ENCODE measurements around the gene STK39. TPM values are rescaled to one million over a fixed set of nuclear protein-coding genes. Genes with fewer than 3 reads are reported as not detected.

STK39 gene
- total RNA-seq, 2 experiments from 2014 or later: 33.4 to 34.8 TPM

- peak; percentile 32 for ATAC-seq
- peaks cover 40% of the 10 kb centered on the region for H3K4me1 Mint-ChIP-seq (ENCODE audit: low read depth)
- ChIA-PET CTCF (no interaction called here), POLR2A (no interaction called here)
- H3K9me3 Mint-ChIP-seq (ENCODE audit: insufficient read depth): no peaks in the 10 kb centered on the region
- H3K27ac Mint-ChIP-seq: no peak overlapping the region
- DNase-seq: no peak
- no peak overlapping the region for H3K4me3 Mint-ChIP-seq
- peaks cover 25% of the 10 kb centered on the region for H3K36me3 Mint-ChIP-seq (ENCODE audit: low read depth)
- no peaks in the 10 kb centered on the region for H3K27me3 Mint-ChIP-seq (ENCODE audit: low read depth)
Measured at GRCh38 chr2:168241208-168241607, 6.2 kb downstream of the STK39 start.

- POLR2A ChIA-PET: interaction anchor here (0.7 kb wide), 1 partner anchor 43 kb away, joined by 4 read pairs; no protein-coding TSS in a partner anchor
- no peaks in the 10 kb centered on the region for H3K27me3 Mint-ChIP-seq (ENCODE audit: low read depth)
- ATAC-seq (no peak), DNase-seq (no peak)
- CTCF ChIA-PET: no interaction called here
- H3K4me1 Mint-ChIP-seq (ENCODE audit: low read depth): peaks cover 38% of the 10 kb centered on the region
- H3K9me3 Mint-ChIP-seq (ENCODE audit: insufficient read depth): no peaks in the 10 kb centered on the region
- no peak overlapping the region for H3K27ac Mint-ChIP-seq
- peaks cover 19% of the 10 kb centered on the region for H3K36me3 Mint-ChIP-seq (ENCODE audit: low read depth)
- H3K4me3 Mint-ChIP-seq: no peak overlapping the region
Measured at GRCh38 chr2:168239281-168239680, 8.1 kb downstream of the STK39 start.

GRCh38 chr2:168237741-168238140 is 9.7 kb downstream of the STK39 start:
- CTCF ChIA-PET: no interaction called here
- Mint-ChIP-seq H3K4me3 (no peak overlapping the region), H3K9me3 (ENCODE audit: insufficient read depth) (no peaks in the 10 kb centered on the region), H3K36me3 (ENCODE audit: low read depth) (peaks cover 20% of the 10 kb centered on the region), H3K27ac (no peak overlapping the region), H3K27me3 (ENCODE audit: low read depth) (no peaks in the 10 kb centered on the region), H3K4me1 (ENCODE audit: low read depth) (peaks cover 28% of the 10 kb centered on the region)
- POLR2A ChIA-PET: no interaction called here
- no peak for DNase-seq
- ATAC-seq: no peak

GRCh38 chr2:168234407-168235085 is 12.8 kb downstream of the STK39 start:
- Mint-ChIP-seq H3K4me1 (ENCODE audit: low read depth) (peaks cover 28% of the 10 kb centered on the region), H3K9me3 (ENCODE audit: insufficient read depth) (no peaks in the 10 kb centered on the region), H3K27me3 (ENCODE audit: low read depth) (no peaks in the 10 kb centered on the region), H3K4me3 (no peak overlapping the region), H3K36me3 (ENCODE audit: low read depth) (peaks cover 41% of the 10 kb centered on the region), H3K27ac (peak overlapping the region; percentile 13)
- CTCF ChIA-PET: no interaction called here
- ATAC-seq: peak; percentile 78
- POLR2A ChIA-PET: no interaction called here
- DNase-seq: no peak

- Mint-ChIP-seq H3K4me3 (no peak overlapping the region), H3K27me3 (ENCODE audit: low read depth) (no peaks in the 10 kb centered on the region), H3K27ac (no peak overlapping the region), H3K4me1 (ENCODE audit: low read depth) (peaks cover 23% of the 10 kb centered on the region), H3K9me3 (ENCODE audit: insufficient read depth) (no peaks in the 10 kb centered on the region), H3K36me3 (ENCODE audit: low read depth) (peaks cover 43% of the 10 kb centered on the region)
- ChIA-PET POLR2A (no interaction called here), CTCF (no interaction called here)
- ATAC-seq: peak; percentile 11
- DNase-seq: no peak
Measured at GRCh38 chr2:168233726-168234406, 13.5 kb downstream of the STK39 start.

GRCh38 chr2:168233166-168233565 is 14.2 kb downstream of the STK39 start:
- no peaks in the 10 kb centered on the region for H3K27me3 Mint-ChIP-seq (ENCODE audit: low read depth)
- H3K27ac Mint-ChIP-seq: no peak overlapping the region
- no peak for ATAC-seq
- no peak for DNase-seq
- H3K4me3 Mint-ChIP-seq: no peak overlapping the region
- POLR2A ChIA-PET: no interaction called here
- peaks cover 22% of the 10 kb centered on the region for H3K4me1 Mint-ChIP-seq (ENCODE audit: low read depth)
- CTCF ChIA-PET: no interaction called here
- H3K9me3 Mint-ChIP-seq (ENCODE audit: insufficient read depth): no peaks in the 10 kb centered on the region
- H3K36me3 Mint-ChIP-seq (ENCODE audit: low read depth): peaks cover 43% of the 10 kb centered on the region

GRCh38 chr2:168231609-168232241 is 15.7 kb downstream of the STK39 start:
- ChIA-PET POLR2A (no interaction called here), CTCF (no interaction called here)
- Mint-ChIP-seq H3K4me3 (no peak overlapping the region), H3K27me3 (ENCODE audit: low read depth) (no peaks in the 10 kb centered on the region), H3K36me3 (ENCODE audit: low read depth) (peaks cover 34% of the 10 kb centered on the region), H3K9me3 (ENCODE audit: insufficient read depth) (no peaks in the 10 kb centered on the region), H3K27ac (no peak overlapping the region), H3K4me1 (ENCODE audit: low read depth) (peaks cover 16% of the 10 kb centered on the region)
- DNase-seq: no peak
- ATAC-seq: no peak

- Mint-ChIP-seq H3K36me3 (ENCODE audit: low read depth) (peaks cover 30% of the 10 kb centered on the region), H3K27me3 (ENCODE audit: low read depth) (no peaks in the 10 kb centered on the region), H3K4me1 (ENCODE audit: low read depth) (peaks cover 13% of the 10 kb centered on the region), H3K27ac (no peak overlapping the region), H3K4me3 (no peak overlapping the region), H3K9me3 (ENCODE audit: insufficient read depth) (no peaks in the 10 kb centered on the region)
- ChIA-PET POLR2A (interaction anchor here (1.0 kb wide), 1 partner anchor 17 kb away, joined by 3 read pairs; the partner anchor contains the start of gene STK39), CTCF (no interaction called here)
- ATAC-seq (no peak), DNase-seq (no peak)
Measured at GRCh38 chr2:168230389-168230788, 17.0 kb downstream of the STK39 start.

GRCh38 chr2:168224346-168224745 is 23.0 kb downstream of the STK39 start:
- ATAC-seq (no peak), DNase-seq (no peak)
- Mint-ChIP-seq H3K9me3 (ENCODE audit: insufficient read depth) (no peaks in the 10 kb centered on the region), H3K36me3 (ENCODE audit: low read depth) (peaks cover 15% of the 10 kb centered on the region), H3K27me3 (ENCODE audit: low read depth) (no peaks in the 10 kb centered on the region), H3K27ac (no peak overlapping the region), H3K4me1 (ENCODE audit: low read depth) (peaks cover 7% of the 10 kb centered on the region), H3K4me3 (no peak overlapping the region)
- CTCF ChIA-PET: no interaction called here
- POLR2A ChIA-PET: no interaction called here

GRCh38 chr2:168222088-168222487 is 25.3 kb downstream of the STK39 start:
- Mint-ChIP-seq H3K27ac (no peak overlapping the region), H3K36me3 (ENCODE audit: low read depth) (peaks cover 12% of the 10 kb centered on the region), H3K9me3 (ENCODE audit: insufficient read depth) (no peaks in the 10 kb centered on the region), H3K4me3 (no peak overlapping the region), H3K4me1 (ENCODE audit: low read depth) (peaks cover 7% of the 10 kb centered on the region), H3K27me3 (ENCODE audit: low read depth) (no peaks in the 10 kb centered on the region)
- POLR2A ChIA-PET: no interaction called here
- ATAC-seq (no peak), DNase-seq (no peak)
- CTCF ChIA-PET: no interaction called here

GRCh38 chr2:168220965-168221819 is 26.2 kb downstream of the STK39 start:
- H3K27me3 Mint-ChIP-seq (ENCODE audit: low read depth): no peaks in the 10 kb centered on the region
- ATAC-seq (no peak), DNase-seq (no peak)
- ChIA-PET POLR2A (no interaction called here), CTCF (interaction anchor here (0.6 kb wide), 1 partner anchor 429 kb away, joined by 5 read pairs; no protein-coding TSS in a partner anchor)
- H3K36me3 Mint-ChIP-seq (ENCODE audit: low read depth): peaks cover 13% of the 10 kb centered on the region
- no peak overlapping the region for H3K27ac Mint-ChIP-seq
- H3K4me3 Mint-ChIP-seq: no peak overlapping the region
- H3K4me1 Mint-ChIP-seq (ENCODE audit: low read depth): peaks cover 7% of the 10 kb centered on the region
- H3K9me3 Mint-ChIP-seq (ENCODE audit: insufficient read depth): no peaks in the 10 kb centered on the region

GRCh38 chr2:168217920-168218319 is 29.5 kb downstream of the STK39 start:
- POLR2A ChIA-PET: no interaction called here
- peaks cover 15% of the 10 kb centered on the region for H3K36me3 Mint-ChIP-seq (ENCODE audit: low read depth)
- CTCF ChIA-PET: no interaction called here
- H3K4me3 Mint-ChIP-seq: no peak overlapping the region
- no peaks in the 10 kb centered on the region for H3K9me3 Mint-ChIP-seq (ENCODE audit: insufficient read depth)
- H3K27me3 Mint-ChIP-seq (ENCODE audit: low read depth): no peaks in the 10 kb centered on the region
- ATAC-seq: no peak
- H3K27ac Mint-ChIP-seq: no peak overlapping the region
- no peak for DNase-seq
- peaks cover 12% of the 10 kb centered on the region for H3K4me1 Mint-ChIP-seq (ENCODE audit: low read depth)
